Kidney epithelial cell (primary cell): ENCODE measurements around the gene NLN. TPM values are rescaled to one million over a fixed set of nuclear protein-coding genes. Genes with fewer than 3 reads are reported as not detected.

Experiments
- DNase-seq: peaks from one replicate; pipeline ENCODE4 v3.0.0-alpha.2; 2010; ENCODE audit warnings: low read depth
- H3K27me3 ChIP-seq: 2 replicates; pipeline ENCODE4 v1.6.0; 2011; ENCODE audit warnings: low read length; ENCODE audit not compliant: control insufficient read depth, insufficient read depth
- H3K36me3 ChIP-seq: 2 replicates; pipeline ENCODE4 v1.5.1; 2011; ENCODE audit warnings: low read length; ENCODE audit not compliant: control insufficient read depth, insufficient read depth
- H3K4me3 ChIP-seq: 2 replicates; pipeline ENCODE4 v1.5.1; 2011; ENCODE audit warnings: low read depth, mild to moderate bottlenecking, control low read depth, low read length
- total RNA-seq: library from RNA; depleted of rRNA; stranded (reverse); fragments of >200 nt; gene quantifications from 2 replicates; pipeline ENCODE4 v1.2.3, GENCODE V29; 2015
- TF ChIP-seq, protein P1 (sequence below): IDR thresholded peaks from 2 replicates; pipeline ENCODE4 v1.5.1; 2011; ENCODE audit warnings: mild to moderate bottlenecking, moderate library complexity, low read length, control low read depth, inconsistent platforms; ENCODE audit not compliant: insufficient read depth, poor library complexity, severe bottlenecking

NLN gene
- total RNA-seq, 1 donor from 2014 or later, result 31.0 TPM

DNA sequence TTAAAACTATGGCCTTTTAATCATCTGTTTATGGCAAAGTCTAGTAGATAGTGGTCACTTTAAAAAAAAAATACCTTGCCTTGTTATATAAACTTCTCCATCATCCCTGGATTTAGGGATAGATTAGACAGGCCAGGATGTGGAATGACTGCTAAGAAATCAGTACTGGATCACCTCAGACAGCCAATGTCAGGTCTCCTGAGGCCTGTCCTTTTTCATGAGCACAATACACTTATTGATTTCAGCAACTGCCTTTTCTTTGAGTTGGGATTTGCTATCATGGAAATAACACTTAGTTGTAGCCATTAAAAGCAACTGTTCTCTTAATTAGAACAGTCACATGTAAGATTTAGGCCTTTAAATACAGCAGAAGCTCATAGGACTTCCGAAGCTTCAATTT lies 77.9 kb downstream of the NLN start:
- no peak for DNase-seq
- no peaks in the 10 kb centered on the region for H3K36me3 ChIP-seq
- H3K27me3 ChIP-seq, result no peaks in the 10 kb centered on the region
- no peak overlapping the region for H3K4me3 ChIP-seq
- TF ChIP-seq, protein P1, sequence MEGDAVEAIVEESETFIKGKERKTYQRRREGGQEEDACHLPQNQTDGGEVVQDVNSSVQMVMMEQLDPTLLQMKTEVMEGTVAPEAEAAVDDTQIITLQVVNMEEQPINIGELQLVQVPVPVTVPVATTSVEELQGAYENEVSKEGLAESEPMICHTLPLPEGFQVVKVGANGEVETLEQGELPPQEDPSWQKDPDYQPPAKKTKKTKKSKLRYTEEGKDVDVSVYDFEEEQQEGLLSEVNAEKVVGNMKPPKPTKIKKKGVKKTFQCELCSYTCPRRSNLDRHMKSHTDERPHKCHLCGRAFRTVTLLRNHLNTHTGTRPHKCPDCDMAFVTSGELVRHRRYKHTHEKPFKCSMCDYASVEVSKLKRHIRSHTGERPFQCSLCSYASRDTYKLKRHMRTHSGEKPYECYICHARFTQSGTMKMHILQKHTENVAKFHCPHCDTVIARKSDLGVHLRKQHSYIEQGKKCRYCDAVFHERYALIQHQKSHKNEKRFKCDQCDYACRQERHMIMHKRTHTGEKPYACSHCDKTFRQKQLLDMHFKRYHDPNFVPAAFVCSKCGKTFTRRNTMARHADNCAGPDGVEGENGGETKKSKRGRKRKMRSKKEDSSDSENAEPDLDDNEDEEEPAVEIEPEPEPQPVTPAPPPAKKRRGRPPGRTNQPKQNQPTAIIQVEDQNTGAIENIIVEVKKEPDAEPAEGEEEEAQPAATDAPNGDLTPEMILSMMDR, result no peak

DNA sequence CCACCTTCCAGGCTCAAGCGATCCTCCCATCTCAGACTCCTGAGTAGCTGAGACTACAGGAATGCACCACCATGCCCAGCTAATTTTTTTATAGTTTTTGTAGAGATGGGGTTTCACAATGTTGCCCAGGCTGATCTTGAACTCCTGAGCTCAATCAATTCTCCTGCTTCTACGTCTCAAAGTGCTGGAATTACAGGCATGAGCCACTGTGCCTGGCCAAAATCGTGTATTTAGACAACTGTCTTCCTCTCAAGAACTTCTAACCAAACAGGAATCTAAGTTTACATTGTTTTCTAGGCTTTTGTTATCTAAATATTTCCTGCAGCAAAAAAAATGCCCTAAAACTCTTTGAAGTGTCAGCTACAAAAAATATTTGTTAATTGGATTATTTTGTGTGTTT lies 78.8 kb downstream of the NLN start:
- Histone ChIP-seq H3K36me3 (no peaks in the 10 kb centered on the region), H3K4me3 (no peak overlapping the region), H3K27me3 (no peaks in the 10 kb centered on the region)
- TF ChIP-seq, protein P1, result no peak
- no peak for DNase-seq

DNA sequence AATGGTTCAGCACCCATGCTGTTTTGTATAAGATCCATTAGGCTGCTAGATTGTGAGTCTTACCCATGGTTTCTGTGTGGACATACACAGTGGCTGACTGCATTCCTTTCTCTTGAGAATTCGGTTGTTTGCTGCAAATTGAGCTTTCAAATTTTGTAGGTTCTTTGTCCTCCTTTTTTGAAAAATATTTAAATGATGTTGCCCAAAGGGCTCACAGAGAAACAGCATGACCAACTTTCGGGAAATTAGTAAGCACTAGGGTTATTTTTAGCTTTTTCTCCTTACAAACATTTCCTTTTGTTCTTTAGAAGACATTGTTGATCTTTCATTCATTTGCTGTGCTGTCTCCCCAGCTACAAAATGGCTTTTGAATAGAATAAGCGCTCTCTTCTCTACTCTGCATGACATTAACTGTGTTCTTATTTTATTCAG lies 79.4 kb downstream of the NLN start:
- Histone ChIP-seq H3K36me3 (no peaks in the 10 kb centered on the region), H3K27me3 (no peaks in the 10 kb centered on the region), H3K4me3 (no peak overlapping the region)
- no peak for DNase-seq
- TF ChIP-seq, protein P1, result no peak

DNA sequence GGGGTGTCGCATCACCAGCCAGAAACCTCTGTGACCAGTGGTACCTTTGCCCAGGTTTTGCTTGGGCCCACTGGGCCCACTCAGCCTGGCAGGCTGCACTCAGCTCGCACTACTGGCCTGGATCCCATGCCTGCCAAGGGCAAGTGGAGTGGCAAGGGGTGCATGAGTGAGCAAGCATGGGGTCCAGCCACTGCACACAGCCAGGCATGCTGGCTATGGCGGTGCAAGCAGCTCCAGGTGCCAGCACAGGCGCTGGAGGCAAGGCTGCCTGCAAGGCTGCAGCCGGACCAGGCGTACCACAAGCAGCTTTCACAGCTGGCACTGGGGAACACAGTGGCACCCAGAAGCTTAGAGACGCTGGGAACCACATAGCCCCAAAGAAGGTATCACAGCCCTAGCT lies 80.1 kb downstream of the NLN start:
- no peak for DNase-seq
- no peaks in the 10 kb centered on the region for H3K27me3 ChIP-seq
- no peak overlapping the region for H3K4me3 ChIP-seq
- H3K36me3 ChIP-seq, result no peaks in the 10 kb centered on the region
- TF ChIP-seq, protein P1, result no peak

DNA sequence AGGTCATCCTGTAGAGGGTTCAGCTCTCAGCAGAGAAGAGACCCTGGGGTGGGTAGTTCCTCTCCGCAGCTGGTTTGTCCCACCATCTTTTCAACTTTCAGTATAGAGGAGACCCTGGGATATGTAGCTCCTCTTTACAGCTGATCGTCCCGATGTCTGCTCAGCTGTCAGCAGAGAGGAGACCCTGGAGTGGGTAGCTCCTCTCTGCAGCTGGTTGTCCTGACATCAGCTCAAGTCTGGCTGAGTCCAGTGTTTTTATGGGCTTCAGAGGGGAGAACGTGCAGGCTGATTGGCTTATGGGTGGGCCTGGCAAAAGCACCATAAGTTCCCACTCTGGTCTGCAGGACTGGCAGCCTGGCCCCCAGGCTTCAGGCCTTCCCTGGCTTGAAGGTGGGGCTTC lies 80.8 kb downstream of the NLN start:
- no peaks in the 10 kb centered on the region for H3K27me3 ChIP-seq
- no peaks in the 10 kb centered on the region for H3K36me3 ChIP-seq
- DNase-seq, result no peak
- TF ChIP-seq, protein P1, result no peak
- no peak overlapping the region for H3K4me3 ChIP-seq

DNA sequence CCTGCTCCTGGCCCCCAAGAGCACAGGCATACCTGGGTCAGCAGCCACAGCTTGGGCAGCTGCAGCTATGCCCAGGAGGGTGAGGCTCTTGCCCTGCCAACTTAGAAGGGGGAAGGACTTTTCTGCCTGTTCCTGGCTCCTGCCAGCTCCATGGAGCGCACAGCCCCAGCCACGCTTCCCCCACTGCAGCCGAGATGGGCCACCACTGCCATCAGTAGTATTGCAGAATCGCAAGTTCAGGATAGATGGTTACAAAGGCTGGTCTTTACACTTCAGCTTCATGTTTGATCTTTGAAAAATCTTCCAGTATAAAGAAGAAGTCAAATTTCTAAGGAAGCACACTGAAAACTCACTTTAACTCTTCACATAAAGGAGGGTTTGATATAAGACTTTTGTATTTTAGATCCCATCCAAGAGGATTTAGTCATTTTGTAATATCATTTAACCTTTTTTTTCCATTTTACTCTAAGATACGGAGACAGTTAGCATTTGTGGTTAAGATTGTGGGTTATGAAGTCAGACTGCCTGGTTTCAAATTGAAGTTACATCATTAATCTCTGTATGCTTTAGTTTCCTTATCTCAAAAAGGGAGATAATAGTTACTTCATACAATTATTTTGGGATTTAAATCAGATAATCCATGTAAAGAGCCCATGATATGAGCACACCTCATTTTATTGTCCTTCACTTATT lies 81.8 kb downstream of the NLN start:
- Histone ChIP-seq H3K36me3 (no peaks in the 10 kb centered on the region), H3K4me3 (no peak overlapping the region), H3K27me3 (no peaks in the 10 kb centered on the region)
- no peak for DNase-seq
- TF ChIP-seq, protein P1, result no peak
